ENCODE results near the gene GRHPR.

The GRHPR gene

DNA sequence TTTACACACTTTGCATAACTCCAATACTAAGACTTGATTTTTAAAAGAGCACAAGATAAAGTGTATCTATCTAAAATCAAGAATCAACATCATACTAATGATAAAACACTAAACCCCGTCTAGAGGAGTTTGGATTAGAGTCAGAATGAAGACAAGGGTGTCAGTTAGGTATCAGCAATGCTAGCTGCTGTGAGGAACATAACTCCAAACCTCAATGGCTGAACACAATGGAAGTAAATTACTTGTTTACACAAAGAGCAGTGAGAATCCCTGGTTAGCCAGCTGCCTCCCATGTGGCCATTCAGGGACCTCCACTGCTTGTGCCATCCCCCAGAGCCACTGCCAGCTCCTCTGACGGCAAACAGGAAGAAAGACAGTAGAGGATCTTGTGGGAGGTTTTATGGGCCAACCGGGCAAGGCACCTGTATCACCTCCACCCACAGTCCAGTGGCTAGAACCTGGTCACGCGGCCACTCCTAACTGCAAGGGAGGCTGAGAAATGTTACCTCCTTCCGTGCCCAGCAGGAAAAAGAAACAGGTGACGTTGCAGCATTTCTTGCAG is 24.0 kb upstream of the GRHPR start:
- no peak for DNase-seq (ENCODE audit: low spot score)

DNA sequence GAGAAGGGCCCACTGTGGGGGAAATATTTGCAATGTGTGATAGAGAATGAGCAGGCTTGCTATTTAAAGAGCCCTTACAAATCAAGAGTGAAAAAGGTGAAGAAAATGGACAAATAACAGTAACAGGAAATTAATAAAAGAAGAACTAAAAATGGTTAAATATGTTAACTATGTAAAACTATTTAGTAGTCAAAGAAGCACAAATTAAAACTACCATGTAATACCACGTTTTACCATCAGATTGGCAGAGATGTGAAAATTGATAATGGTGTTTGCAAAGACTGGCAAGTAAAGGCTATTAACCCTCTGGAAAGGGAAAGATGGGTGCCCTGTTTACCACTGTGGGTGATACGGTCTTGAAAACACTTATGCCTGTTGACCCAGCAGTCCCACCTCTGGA is 23.2 kb upstream of the GRHPR start:
- no peak for DNase-seq (ENCODE audit: low spot score)

GRCh38 chr9:37404590-37404989 is 17.9 kb upstream of the GRHPR start:
- DNase-seq (ENCODE audit: low spot score), result no peak

DNA sequence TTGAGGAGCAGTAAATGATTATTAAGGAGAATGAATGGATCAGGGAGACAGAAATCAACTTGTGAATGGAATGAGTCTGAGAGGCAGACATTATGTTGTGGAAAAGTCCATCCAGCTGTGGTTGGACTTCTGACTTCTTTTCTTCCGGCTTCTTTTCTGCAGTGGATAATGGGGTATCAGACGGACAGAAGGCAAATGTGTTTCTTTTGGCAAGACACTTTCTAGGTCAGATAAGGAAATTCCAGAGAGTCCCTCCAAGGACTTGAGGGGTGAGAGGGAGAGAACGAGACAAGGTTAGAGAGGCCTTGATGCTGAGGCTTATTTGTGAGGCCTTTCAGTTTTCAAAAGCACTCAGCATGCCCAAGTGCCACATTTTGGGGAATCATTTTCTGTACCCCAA is 17.1 kb upstream of the GRHPR start:
- no peak for DNase-seq (ENCODE audit: low spot score)

DNA sequence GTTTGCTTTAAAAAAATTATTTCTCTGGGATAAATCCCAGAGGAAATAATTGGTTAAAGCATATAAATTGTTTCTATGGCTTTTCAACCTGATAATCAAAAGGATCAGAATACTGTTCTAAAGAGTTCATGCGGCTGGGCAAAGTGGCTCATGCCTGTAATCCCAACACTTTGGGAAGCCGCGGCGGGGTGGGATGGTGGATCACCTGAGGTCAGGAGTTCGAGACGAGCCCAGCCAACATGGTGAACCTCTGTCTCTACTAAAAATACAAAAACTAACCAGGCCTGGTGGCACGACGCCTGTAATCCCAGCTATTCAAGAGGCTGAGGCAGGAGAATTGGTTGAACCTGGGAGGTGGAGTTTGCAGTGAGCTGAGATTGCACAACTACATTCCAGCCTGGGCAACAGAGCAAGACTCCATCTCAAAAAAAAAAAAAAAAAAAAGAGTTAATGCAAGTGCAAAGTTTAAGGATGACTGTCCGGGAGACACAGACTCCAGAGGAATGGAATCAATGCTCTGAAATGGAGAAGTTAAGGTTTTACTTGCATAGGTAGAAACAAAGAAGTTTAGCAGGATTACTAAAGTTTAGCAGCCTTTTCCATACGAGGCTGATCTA is 16.6 kb upstream of the GRHPR start:
- no peak for DNase-seq (ENCODE audit: low spot score)

DNA sequence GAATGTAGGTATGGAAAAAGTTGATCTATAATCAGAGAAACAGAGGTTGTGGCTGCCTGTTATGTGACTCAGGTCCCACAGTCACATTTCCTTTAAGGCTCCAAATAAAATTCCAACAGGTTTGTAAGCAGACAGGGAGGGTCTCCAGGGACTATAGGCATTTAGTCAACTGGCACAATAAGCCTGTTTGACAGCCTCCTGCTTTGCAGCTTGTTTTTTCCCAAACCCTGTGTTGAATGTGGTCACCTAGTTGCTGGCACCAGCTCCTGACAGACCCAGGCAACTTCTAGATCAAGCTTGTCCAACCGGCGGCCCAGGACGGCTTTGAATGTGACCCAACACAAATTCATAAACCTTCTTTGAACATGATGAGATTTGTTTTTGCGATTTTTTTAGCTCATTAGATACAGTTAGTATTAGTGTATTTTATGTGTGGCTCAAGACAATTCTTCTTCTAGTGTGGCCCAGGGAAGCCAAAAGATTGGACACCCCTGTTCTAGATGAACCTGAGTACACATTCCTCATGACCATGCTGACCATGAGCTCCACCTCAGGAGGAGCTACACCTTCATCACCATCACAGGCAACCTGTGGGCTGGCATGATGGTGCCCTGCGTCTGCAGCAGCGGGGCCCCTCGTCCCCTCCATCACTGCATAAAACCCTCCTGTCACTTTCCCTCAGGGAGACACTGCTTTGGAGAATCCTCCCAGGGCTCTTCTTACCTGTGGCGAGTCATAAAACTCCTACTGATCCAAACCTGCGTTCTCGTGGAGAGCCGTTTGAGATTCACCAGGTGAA is 15.7 kb upstream of the GRHPR start:
- DNase-seq (ENCODE audit: low spot score), result no peak

DNA sequence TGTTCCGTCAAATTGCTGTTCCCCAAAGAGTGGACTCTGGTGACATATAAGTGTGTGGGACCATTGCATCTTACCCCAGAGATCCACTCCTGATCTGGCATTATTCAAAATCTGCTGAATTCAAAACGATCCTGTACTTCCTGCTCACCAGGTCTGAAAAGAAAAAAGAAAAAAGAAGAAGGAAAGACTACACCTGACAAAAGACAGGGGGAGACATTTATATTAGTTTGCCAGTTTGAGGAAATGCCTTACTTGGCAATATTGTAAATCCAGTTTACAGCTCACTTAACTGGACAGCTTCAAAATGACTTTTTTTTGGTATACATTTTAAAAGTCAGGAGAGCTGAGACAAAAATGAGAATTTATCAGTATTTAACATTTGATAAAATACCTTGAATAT is 15.0 kb upstream of the GRHPR start:
- DNase-seq (ENCODE audit: low spot score), result no peak

DNA sequence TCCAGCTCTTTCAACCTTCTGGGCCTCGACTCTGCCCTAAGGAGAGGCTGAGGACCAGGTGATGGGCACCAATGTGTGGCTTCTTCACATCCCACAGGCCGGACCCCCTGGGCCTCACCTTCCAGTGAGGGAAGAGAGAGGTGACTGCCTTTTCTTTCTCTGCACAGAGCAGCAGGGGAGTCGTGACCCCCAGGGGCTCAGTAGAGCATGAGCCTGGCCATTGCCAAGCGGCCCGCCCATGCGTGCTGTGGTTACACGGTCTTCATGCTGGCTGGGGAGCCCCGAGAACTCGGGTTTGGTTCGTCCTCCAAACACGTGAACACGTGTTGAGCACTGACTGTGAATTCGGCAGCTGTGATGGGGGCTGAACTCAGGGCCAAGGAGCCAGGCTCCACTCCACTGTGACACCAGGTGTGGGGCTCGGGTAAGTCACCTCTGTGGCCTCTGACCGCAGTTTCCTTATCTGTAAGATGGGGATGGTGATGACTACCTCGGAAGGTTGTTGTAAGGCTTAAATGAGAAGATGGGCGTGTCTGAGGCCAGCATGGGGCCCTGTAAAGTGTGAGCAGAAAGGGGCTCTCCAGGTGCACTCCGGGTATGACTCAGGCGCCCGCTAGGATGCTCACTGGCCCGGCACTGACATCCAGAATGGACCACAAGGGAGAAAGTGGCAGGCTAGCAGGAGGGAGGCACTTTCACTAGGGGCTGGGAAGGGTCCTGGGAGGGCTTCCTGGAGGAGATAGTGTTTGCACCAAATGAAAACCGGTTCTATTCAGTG is 13.4 kb upstream of the GRHPR start:
- DNase-seq (ENCODE audit: low spot score), result peak; percentile 26

- no peak for DNase-seq (ENCODE audit: low spot score)
These were observed 12.1 kb upstream of the GRHPR start for GRCh38 chr9:37410354-37410861.

DNA sequence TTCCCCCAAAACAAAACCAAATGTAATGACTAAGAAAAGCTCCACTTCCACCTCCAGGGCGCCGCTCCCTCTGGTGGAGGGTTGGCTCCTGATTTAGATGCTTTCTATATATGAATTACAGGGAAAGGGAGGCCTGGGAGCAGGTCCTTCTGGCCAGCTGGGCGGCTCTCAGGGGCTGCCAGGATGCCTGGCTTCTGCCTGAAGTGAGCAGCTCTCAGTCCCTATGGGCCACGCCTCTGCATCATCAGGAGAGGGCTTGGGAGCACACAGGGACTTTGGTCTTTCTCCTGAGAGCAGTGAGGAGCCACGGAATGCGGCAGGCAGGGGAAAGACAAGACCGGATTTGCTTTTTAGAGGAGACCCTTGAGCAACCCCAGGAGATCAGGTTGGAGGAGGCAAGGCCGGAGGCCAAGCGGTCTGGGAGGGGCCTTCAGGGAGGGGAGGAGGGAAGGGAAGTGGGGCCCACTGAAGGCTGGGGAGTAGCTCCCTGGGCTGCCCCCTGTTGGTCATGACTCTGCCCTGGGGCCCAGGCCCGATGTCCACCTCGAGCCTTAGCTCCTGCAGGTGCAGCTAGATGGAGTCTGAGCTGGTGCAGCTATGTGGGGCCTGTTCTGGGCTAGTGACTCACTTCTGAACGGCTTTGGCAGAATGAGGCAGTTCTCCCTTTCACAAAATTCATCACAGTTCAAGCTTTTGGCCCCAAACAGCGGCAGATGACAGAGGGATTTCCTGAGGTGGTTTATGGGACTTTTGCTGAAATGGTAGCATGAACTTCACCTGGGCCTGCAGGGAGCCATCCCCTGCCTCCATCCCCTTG is 11.3 kb upstream of the GRHPR start:
- DNase-seq (ENCODE audit: low spot score), result no peak

GRCh38 chr9:37412431-37413151 is 9.9 kb upstream of the GRHPR start:
- DNase-seq (ENCODE audit: low spot score), result no peak

DNA sequence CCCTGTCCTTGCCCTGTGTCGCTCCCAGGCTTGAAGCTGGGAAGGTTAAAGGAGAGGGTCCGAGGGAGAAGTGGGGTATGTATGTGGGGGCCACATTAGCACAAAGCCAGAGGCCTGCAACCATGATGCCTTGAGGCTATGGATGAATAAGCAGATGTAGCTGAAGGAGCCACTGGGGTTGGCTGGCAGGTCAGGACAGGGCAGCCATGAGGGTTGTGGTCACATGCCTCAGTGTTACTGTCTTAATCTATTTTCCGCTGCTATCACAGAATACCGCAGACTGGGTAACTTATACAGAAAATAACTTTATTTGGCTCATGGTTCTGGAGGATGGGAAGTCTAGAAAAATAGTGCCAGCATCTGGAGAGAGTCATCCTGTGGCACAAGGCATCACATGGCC is 9.2 kb upstream of the GRHPR start:
- no peak for DNase-seq (ENCODE audit: low spot score)

- no peak for DNase-seq (ENCODE audit: low spot score)
These were observed 8.0 kb upstream of the GRHPR start for GRCh38 chr9:37414503-37414943.

DNA sequence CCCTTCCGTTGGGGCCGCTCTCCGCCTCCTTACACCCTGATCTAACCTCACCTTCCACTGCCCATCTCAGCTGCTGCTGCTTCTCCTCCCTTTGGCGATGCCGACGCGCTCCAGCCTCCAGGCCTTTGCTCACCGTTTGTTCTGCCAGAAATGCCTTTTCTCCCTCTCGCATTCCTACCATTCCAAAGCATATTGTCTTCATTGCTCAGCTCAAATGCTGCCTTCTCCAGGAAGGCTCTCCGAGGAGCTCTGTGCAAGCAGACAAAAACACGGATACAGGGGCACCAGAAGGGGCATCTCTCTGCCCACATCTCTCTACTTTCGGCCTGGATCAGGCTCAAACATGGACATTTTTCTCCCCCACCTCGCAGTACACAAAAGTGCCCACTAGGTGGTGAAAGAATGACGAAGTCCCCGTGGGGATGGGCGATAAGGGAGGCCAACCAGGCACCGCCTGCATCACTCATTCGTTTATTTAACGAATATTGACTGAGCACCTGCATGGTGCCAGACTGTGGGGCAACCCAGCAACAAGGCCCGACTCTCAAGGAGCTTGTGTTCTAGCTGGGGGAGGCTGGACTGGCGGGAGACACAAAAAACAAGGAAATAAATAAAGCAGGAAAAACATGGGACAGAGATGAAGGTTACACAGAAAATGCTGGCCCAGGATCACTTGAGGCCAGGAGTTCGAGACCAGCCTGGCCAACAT is 7.3 kb upstream of the GRHPR start:
- DNase-seq (ENCODE audit: low spot score), result peak; percentile 69

GRCh38 chr9:37417252-37417803 is 5.2 kb upstream of the GRHPR start:
- no peak for DNase-seq (ENCODE audit: low spot score)

DNA sequence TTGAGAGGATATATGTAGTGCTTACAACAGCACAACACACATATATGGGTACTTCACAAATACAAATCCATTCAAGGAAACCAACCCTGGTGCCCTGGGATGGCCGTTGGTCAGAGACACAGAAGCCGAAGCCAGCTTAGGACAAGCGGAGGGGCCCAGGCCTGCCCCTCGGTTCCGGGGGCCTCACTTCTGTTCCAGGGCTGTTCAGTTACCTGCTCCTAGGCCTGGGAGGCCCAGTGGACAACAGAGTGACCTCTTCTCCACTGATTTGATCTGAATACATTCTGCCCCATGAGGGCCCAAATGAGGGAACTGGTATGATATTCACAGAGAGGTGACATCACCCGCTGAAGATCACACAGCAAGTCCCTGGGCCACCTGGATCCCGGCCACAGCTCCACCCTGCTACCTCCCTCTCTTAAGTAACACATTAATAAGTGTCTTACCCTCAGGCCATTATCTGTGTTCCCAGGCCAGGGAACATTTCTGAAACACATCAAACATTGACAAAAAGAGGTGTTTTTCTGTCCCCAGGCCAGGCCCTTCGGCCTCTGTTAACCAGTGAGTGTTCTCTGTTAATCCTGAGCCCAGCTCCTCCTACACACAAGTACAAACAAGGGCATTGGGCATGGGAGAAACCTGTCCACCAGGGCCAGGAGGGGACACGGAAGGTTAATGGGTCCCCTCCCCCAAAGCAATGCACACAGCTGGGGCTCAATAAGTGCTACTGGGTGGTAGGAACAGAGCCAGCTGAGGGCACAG is 4.5 kb upstream of the GRHPR start:
- DNase-seq (ENCODE audit: low spot score), result no peak

GRCh38 chr9:37419204-37419603 is 3.3 kb upstream of the GRHPR start:
- no peak for DNase-seq (ENCODE audit: low spot score)

- DNase-seq (ENCODE audit: low spot score), result no peak
These were observed 2.0 kb upstream of the GRHPR start for GRCh38 chr9:37420271-37421215.

Measured in LoVo (cell line).